ENCODE measurements around the gene ZNF83. TPM values are rescaled to one million over a fixed set of nuclear protein-coding genes. Genes with fewer than 3 reads are reported as not detected.
"Not testable (repeated sequence)": the region's sequence is repeated elsewhere in the genome, so short reads cannot be mapped to it uniquely, and the experiment has no call there.

The ZNF83 gene
- total RNA-seq, 1 donor from 2014 or later, result 47.9 TPM

- ATAC-seq (peak in 1 of 2 donors; percentile 11), DNase-seq (no peak)
- Histone ChIP-seq H3K27ac (no peak overlapping the region), H3K27me3 (ENCODE audit: low read depth) (no peaks in the 10 kb centered on the region), H3K4me3 (no peak overlapping the region), H3K4me1 (no peaks in the 10 kb centered on the region), H3K9me3 (peaks cover 43% of the 10 kb centered on the region), H3K36me3 (peaks cover 46% of the 10 kb centered on the region)
- TF ChIP-seq, protein P1, sequence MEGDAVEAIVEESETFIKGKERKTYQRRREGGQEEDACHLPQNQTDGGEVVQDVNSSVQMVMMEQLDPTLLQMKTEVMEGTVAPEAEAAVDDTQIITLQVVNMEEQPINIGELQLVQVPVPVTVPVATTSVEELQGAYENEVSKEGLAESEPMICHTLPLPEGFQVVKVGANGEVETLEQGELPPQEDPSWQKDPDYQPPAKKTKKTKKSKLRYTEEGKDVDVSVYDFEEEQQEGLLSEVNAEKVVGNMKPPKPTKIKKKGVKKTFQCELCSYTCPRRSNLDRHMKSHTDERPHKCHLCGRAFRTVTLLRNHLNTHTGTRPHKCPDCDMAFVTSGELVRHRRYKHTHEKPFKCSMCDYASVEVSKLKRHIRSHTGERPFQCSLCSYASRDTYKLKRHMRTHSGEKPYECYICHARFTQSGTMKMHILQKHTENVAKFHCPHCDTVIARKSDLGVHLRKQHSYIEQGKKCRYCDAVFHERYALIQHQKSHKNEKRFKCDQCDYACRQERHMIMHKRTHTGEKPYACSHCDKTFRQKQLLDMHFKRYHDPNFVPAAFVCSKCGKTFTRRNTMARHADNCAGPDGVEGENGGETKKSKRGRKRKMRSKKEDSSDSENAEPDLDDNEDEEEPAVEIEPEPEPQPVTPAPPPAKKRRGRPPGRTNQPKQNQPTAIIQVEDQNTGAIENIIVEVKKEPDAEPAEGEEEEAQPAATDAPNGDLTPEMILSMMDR (IDR thresholded peaks at IDR 0.05), result no peak
- intact Hi-C loops (cut with DNase I), result no loop called here
These were observed 52.6 kb downstream of the ZNF83 start for GRCh38 chr19:52585604-52586003.

- intact Hi-C loops (cut with DNase I), result no loop called here
- DNase-seq (no peak), ATAC-seq (peak; percentile 32 to 78)
- TF ChIP-seq, protein P1 (IDR thresholded peaks at IDR 0.05), result no peak
- H3K4me1 ChIP-seq, result no peaks in the 10 kb centered on the region
- no peak overlapping the region for H3K27ac ChIP-seq
- H3K36me3 ChIP-seq, result peaks cover 54% of the 10 kb centered on the region
- H3K9me3 ChIP-seq, result peaks cover 44% of the 10 kb centered on the region
- peak overlapping the region; percentile 27 for H3K4me3 ChIP-seq
- H3K27me3 ChIP-seq (ENCODE audit: low read depth), result no peaks in the 10 kb centered on the region
These were observed 53.3 kb downstream of the ZNF83 start for GRCh38 chr19:52584736-52585440.

GRCh38 chr19:52570000-52570861, 67.9 kb downstream of the ZNF83 start, which contains the start of gene ZNF701:
ZNF701 (plus strand) TSS chr19:52570287; CDS start chr19:52574148, 3,861 bp downstream.
- intact Hi-C loops (cut with DNase I), result no loop called here

GRCh38 chr19:52569638-52569999, 68.5 kb downstream of the ZNF83 start:
- Histone ChIP-seq H3K27ac (peak overlapping the region; percentile 89), H3K4me1 (peaks cover 20% of the 10 kb centered on the region), H3K36me3 (peaks cover 15% of the 10 kb centered on the region), H3K4me3 (peak overlapping the region; percentile 80), H3K9me3 (peaks cover 21% of the 10 kb centered on the region)
- peak; percentile 53 for DNase-seq
- H3K27me3 ChIP-seq (ENCODE audit: low read depth); intact Hi-C loops (cut with DNase I): not testable (repeated sequence)
- peak; percentile 22 to 61 for ATAC-seq

More at GRCh38 chr19:52570000-52570861, 67.9 kb downstream of the ZNF83 start, which contains the start of gene ZNF701:
- Histone ChIP-seq H3K27me3 (ENCODE audit: low read depth) (no peaks in the 10 kb centered on the region), H3K36me3 (peaks cover 21% of the 10 kb centered on the region), H3K4me3 (peak within 1 kb of the TSS; percentile 80), H3K4me1 (peaks cover 20% of the 10 kb centered on the region), H3K27ac (peak within 1 kb of the TSS; percentile 89), H3K9me3 (peaks cover 15% of the 10 kb centered on the region)
- DNase-seq, result peak; percentile 97
- TF ChIP-seq, protein P1 (IDR thresholded peaks at IDR 0.05), result peak; percentile 38
- peak; percentile 100 for ATAC-seq

- Histone ChIP-seq H3K36me3 (peaks cover 6% of the 10 kb centered on the region), H3K27ac (no peak overlapping the region), H3K9me3 (peaks cover 38% of the 10 kb centered on the region), H3K4me3 (no peak overlapping the region), H3K4me1 (peaks cover 20% of the 10 kb centered on the region), H3K27me3 (ENCODE audit: low read depth) (no peaks in the 10 kb centered on the region)
- TF ChIP-seq, protein P1 (IDR thresholded peaks at IDR 0.05), result no peak
- DNase-seq (no peak), ATAC-seq (no peak)
- intact Hi-C loops (cut with DNase I), result no loop called here
These were observed 70.2 kb downstream of the ZNF83 start for GRCh38 chr19:52567921-52568320.
